ENCODE results near the gene NOC2L. TPM values are rescaled to one million over a fixed set of nuclear protein-coding genes. Genes with fewer than 3 reads are reported as not detected.

The NOC2L gene
- total RNA-seq, 3 donors from 2014 or later (not counting 1 experiment from before 2014, with no cell fraction given), result 61.4 to 66.0 (median 61.8) TPM

DNA sequence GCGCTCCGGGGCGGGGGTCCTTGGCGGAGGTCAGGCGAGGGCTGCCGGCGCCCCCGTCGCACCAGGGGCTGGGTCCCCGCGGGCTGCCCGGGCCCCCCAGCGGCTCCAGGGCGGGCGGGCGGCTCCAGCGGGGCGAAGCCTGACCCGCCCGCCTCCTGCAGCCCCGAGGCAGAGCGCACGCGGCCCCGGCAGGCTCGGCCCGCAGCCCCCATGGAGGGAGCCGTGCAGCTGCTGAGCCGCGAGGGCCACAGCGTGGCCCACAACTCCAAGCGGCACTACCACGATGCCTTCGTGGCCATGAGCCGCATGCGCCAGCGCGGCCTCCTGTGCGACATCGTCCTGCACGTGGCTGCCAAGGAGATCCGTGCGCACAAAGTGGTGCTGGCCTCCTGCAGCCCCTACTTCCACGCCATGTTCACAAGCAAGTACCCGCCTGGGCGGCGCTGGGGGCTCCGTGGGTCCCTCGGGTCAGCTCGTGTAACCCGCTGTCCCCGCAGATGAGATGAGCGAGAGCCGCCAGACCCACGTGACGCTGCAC is 2.1 kb upstream of the NOC2L start:
- Histone ChIP-seq H3K9me3 (ENCODE audit: control insufficient read depth, insufficient read depth, low read length) (no peaks in the 10 kb centered on the region), H3K27me3 (ENCODE audit: control insufficient read depth, insufficient read depth, low read length) (no peaks in the 10 kb centered on the region), H3K27ac (ENCODE audit: low read length) (no peak overlapping the region), H3K4me3 (ENCODE audit: low read length) (no peak overlapping the region), H3K36me3 (ENCODE audit: control insufficient read depth, insufficient read depth, low read length) (peaks cover 7% of the 10 kb centered on the region), H3K4me1 (ENCODE audit: control insufficient read depth, insufficient read depth, low read length) (peaks cover 50% of the 10 kb centered on the region)
- Mint-ChIP-seq H3K27me3 (ENCODE audit: low read depth in 2 of 2) (no peaks in the 10 kb centered on the region), H3K36me3 (no peaks in the 10 kb centered on the region), H3K4me1 (peaks cover 17 to 23% of the 10 kb centered on the region in 2 donors), H3K27ac (no peak overlapping the region), H3K9me3 (no peaks in the 10 kb centered on the region), H3K4me3 (peak overlapping the region; percentile 61)
- TF ChIP-seq, protein P1, sequence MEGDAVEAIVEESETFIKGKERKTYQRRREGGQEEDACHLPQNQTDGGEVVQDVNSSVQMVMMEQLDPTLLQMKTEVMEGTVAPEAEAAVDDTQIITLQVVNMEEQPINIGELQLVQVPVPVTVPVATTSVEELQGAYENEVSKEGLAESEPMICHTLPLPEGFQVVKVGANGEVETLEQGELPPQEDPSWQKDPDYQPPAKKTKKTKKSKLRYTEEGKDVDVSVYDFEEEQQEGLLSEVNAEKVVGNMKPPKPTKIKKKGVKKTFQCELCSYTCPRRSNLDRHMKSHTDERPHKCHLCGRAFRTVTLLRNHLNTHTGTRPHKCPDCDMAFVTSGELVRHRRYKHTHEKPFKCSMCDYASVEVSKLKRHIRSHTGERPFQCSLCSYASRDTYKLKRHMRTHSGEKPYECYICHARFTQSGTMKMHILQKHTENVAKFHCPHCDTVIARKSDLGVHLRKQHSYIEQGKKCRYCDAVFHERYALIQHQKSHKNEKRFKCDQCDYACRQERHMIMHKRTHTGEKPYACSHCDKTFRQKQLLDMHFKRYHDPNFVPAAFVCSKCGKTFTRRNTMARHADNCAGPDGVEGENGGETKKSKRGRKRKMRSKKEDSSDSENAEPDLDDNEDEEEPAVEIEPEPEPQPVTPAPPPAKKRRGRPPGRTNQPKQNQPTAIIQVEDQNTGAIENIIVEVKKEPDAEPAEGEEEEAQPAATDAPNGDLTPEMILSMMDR (IDR thresholded peaks at IDR 0.05), result no peak
- 41% methylated on average over 56 of the region's 56 CpGs for WGBS (ENCODE audit: insufficient coverage)
- DNase-seq, result peak in 1 of 2 donors; percentile 36
- intact Hi-C loops (cut with micrococcal nuclease), result no loop called here
- ATAC-seq, result no peak

DNA sequence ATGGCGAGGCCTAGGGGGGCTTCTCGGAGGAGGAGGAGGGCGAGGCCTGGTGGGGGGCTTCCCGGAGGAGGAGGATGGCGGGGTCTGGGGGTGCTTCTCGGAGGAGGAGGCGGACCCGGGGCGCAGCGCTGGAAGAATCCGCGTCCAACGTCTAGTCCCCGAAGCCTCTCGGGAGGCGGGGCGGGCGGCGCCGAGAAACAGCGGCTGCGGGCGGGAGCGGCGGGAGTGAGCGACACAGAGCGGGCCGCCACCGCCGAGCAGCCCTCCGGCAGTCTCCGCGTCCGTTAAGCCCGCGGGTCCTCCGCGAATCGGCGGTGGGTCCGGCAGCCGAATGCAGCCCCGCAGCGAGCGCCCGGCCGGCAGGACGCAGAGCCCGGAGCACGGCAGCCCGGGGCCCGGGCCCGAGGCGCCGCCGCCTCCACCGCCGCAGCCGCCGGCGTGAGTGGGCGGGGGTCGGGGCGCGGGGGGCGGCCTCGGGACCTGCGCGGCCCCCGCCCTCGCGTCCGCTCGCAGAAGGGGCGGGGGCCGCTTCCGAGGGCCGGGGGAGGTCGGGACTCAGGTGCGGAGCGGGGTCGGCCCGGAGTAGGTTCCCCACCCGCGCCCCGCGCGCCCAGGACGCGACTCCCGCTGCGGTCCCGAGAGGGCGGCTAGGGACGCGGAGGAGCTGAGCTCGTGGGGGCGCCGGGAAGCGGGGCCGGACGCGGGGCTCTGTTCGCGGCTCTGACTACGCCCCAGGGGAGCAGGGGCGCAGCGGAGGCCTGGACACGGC is 1.5 kb upstream of the NOC2L start, which contains the start of gene KLHL17:
Gene KLHL17 (plus strand): TSS at position 222 of the 769 bp plus-strand sequence. CDS start 110 bp downstream, at position 332.
- H3K9me3 Mint-ChIP-seq, result no peaks in the 10 kb centered on the region
- no peaks in the 10 kb centered on the region for H3K36me3 Mint-ChIP-seq
- Histone ChIP-seq H3K27ac (ENCODE audit: low read length) (peak within 1 kb of the TSS; percentile 50), H3K9me3 (ENCODE audit: control insufficient read depth, insufficient read depth, low read length) (no peaks in the 10 kb centered on the region), H3K4me3 (ENCODE audit: low read length) (peak within 1 kb of the TSS; percentile 50), H3K27me3 (ENCODE audit: control insufficient read depth, insufficient read depth, low read length) (no peaks in the 10 kb centered on the region), H3K36me3 (ENCODE audit: control insufficient read depth, insufficient read depth, low read length) (peaks cover 13% of the 10 kb centered on the region), H3K4me1 (ENCODE audit: control insufficient read depth, insufficient read depth, low read length) (peaks cover 44% of the 10 kb centered on the region)
- peak within 1 kb of the TSS; percentile 94 for H3K4me3 Mint-ChIP-seq
- ATAC-seq, result peak; percentile 56 to 60 (median 59)
- no peaks in the 10 kb centered on the region for H3K27me3 Mint-ChIP-seq (ENCODE audit: low read depth in 2 of 2)
- TF ChIP-seq, protein P1 (IDR thresholded peaks at IDR 0.05), result no peak
- intact Hi-C loops (cut with micrococcal nuclease), result no loop called here
- under 1% methylated on average over 109 of the region's 109 CpGs for WGBS (ENCODE audit: insufficient coverage)
- peaks cover 17 to 23% of the 10 kb centered on the region in 2 donors for H3K4me1 Mint-ChIP-seq
- peak within 1 kb of the TSS; percentile 43 to 73 for H3K27ac Mint-ChIP-seq
- peak; percentile 72 to 82 for DNase-seq

DNA sequence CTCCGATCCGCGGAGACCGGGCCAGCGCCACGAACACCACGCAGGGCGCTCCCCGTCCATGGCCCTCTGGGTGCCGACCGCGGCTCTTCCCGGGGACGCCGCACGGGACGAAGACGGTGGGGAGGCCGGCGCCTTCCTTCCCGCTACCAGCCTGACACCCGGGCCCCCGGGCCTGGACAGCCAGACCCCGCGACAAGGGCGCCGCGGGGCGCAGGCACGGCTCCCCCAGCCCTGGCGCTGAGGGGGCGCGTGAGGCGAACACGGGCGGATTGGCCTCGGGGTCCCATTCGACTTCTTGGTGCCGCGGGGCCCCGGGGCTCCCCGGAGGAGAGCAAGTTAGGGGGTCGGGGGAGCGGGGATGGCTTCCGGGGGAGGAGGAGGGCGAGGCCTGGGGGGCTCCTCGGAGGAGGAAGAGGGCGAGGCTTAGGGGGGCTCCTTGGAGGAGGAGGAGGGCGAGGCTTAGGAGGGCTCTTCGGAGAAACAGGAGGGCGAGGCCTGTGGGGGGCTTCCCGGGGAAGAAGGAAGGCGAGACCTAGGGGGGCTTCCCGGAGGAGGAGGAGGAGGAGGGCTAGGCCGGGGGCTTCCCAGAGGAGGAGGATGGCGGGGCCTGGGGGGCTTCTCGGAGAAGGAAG is 791 bp upstream of the NOC2L start:
- intact Hi-C loops (cut with micrococcal nuclease), result no loop called here
- DNase-seq (no peak), ATAC-seq (no peak)
- TF ChIP-seq, protein P1 (IDR thresholded peaks at IDR 0.05), result no peak
- H3K27me3 Mint-ChIP-seq (ENCODE audit: low read depth in 2 of 2), result no peaks in the 10 kb centered on the region
- H3K27ac Mint-ChIP-seq, result peak overlapping the region; percentile 43 to 73
- Histone ChIP-seq H3K27me3 (ENCODE audit: control insufficient read depth, insufficient read depth, low read length) (no peaks in the 10 kb centered on the region), H3K27ac (ENCODE audit: low read length) (peak overlapping the region; percentile 50), H3K36me3 (ENCODE audit: control insufficient read depth, insufficient read depth, low read length) (peaks cover 20% of the 10 kb centered on the region), H3K4me3 (ENCODE audit: low read length) (peak overlapping the region; percentile 50), H3K9me3 (ENCODE audit: control insufficient read depth, insufficient read depth, low read length) (no peaks in the 10 kb centered on the region), H3K4me1 (ENCODE audit: control insufficient read depth, insufficient read depth, low read length) (peaks cover 43% of the 10 kb centered on the region)
- WGBS (ENCODE audit: insufficient coverage), result 22% methylated on average over 57 of the region's 57 CpGs
- peaks cover 22 to 30% of the 10 kb centered on the region in 2 donors for H3K4me1 Mint-ChIP-seq
- peak overlapping the region; percentile 94 for H3K4me3 Mint-ChIP-seq
- no peaks in the 10 kb centered on the region for H3K9me3 Mint-ChIP-seq
- H3K36me3 Mint-ChIP-seq, result peaks cover 6% of the 10 kb centered on the region
